GM18858 (cell line): ENCODE results near the gene CRK.
"Not testable (repeated sequence)": the region's sequence is repeated elsewhere in the genome, so short reads cannot be mapped to it uniquely, and the experiment has no call there.

Source experiments
- ATAC-seq: cut with Tn5 transposase; IDR thresholded peaks from one replicate; pipeline ENCODE4 v1.9.1; 2021; ENCODE audit not compliant: unreplicated experiment

CRK gene

DNA sequence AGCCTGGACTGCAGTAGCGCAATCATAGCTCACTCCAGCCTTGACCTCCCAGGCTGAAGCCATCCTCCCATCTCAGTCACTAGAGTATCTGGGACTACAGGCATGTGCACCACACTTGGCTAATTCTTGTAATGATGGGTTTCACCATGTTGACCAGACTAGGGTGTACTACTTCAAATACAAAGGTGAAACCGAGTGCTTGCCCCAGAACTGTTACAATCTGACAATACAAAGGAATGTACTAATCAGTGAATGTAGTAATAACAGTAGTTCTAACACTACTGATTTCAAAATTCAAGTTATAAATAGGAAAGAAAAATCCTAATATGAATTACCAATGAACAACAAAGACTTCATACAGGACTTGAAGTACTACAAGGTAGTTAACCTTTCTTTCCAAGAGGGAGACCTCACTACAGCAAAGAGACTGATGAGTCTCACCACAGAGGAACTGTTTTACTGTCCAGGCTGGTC, 24.4 kb downstream of the CRK start:
- ATAC-seq: no peak

DNA sequence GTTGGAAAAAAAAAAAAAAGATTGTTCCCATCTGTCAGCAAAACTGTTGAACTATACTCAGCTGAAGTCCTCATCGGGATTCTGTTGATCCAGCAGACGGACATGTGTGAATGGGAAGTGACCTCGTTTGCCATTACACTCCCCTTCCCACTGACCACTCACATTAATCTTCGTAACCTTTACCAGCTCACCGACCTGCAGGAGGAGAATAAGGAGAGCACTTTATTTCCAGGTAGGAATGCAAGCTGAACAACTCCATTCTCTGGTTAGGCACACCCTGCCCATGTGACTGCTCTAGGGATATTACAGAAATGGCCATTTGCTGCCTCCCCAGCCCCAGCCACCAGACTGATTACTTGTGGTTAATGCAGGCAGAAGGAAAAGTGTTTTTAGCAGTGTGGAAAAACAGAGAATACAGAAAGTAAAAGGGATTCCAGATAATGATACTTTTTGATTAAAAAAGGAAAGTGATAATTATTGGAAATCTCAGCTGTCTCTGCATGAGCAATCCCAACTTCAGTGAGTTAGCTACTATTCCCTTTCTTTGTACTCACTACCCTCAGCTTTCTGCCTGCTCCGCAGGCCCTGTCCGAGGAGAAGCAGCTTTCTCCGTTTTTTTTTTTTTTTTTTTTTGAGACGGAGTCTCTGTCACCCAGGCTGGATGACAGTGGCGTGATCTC, 32.4 kb downstream of the CRK start:
- ATAC-seq: no peak

DNA sequence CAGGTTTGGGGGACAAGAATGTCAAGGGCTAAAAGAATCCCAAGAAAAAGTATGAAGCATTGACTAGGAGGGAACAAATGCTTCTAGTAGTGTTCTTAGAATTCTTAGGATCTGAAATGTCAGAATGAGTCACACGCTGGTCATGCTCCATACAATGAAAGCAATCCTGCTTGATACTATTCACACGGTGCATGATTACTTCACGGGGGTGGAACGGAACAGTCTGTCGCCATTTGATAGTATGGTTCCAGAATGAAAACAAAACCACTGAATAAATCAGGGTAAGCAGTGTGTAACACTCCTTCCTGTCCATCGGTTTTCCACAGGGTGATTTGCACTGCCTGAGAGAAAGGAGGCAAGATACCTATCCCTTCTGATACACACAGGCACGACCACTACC, 33.1 kb downstream of the CRK start:
- ATAC-seq: no peak

DNA sequence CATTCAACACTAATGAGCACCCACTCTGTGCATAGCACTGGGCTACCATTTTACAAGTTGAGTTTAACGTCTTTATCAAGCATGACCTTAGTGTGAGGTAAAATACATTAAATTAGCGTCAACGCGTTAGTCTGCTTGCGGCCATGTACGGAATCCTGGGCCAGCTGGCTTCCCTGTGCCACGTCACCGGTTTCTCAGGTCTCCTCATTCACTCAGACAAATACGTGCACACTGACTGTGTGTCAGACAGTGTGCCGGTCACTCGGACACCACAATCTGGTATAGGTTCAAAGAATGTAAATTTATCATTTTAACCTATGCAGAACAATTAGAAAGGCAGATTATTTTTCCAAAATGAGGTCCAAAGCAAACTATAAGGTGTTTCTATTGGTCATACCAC, 34.6 kb downstream of the CRK start:
- no peak for ATAC-seq

DNA sequence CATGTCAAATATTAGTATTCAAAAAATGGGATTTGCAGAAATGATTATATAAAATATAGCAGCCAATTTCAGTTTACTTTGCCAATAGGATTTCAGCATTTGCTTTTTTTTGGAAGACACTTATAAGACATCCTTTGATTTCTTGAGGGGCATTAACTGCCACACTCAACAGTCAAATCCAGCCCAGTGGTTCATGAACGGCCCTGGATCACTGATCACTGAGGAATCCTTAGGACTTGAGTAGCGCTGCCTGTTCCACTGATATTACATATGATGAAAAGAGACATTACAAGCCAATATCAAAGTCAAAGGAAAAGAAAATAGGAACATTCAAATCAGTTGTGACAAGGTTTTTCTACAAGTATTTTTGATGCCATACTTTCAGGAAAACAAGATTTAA, 35.1 kb downstream of the CRK start:
- ATAC-seq: no peak

DNA sequence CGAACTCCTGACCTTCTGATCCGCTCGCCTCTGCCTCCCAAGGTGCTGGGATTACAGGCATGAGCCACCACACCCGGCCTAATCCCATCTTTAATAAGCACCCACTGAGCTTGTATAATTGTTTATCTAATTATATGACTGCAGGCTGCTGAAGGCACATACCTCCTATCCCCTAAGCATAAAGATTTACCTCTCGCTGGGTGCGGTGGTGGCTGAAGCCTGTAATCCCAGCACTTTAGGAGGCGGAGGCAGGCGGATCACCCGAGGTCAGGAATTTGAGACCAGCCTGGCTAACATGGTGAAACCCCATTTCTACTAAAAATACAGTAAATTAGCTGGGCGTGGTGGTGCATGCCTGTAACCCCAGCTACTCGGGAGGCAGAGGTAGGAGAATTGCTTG, 35.9 kb downstream of the CRK start:
- no peak for ATAC-seq

DNA sequence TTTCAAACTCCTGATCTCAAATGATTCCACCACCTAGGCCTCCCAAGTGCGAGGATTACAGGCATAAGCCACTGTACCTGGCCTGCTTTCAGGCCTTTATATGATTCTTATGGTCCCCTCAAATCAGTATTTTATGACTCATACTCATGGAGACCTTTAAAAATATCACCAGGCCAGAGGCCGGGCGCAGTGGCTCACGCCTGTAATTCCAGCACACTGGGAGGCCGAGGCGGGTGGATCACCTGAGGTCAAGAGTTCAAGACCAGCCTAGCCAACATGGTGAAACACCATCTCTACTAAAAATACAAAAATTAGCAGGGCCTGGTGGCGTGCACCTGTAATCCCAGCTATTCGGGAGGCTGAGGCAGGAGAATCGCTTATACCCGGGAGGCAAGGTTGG, 37.6 kb downstream of the CRK start:
- not testable (repeated sequence) for ATAC-seq

DNA sequence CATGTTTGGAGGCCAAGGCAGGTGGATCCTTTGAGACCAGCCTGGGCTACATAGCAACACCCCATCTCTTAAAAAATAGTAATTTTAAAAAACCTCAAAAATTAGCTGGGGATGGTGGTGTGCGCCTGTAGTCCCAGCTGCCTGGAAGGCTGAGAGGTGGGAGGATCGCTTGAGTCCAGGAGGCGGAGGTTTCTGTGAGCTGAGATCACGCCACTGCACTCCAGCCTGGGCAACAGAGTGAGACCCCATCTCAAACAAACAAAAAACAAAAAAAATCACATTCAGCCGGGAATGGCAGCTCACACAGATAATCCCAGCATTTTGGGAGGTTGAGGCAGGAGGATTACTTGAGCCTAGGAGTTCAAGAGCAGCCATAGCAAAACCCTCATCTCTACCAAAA, 39.6 kb downstream of the CRK start:
- no peak for ATAC-seq

DNA sequence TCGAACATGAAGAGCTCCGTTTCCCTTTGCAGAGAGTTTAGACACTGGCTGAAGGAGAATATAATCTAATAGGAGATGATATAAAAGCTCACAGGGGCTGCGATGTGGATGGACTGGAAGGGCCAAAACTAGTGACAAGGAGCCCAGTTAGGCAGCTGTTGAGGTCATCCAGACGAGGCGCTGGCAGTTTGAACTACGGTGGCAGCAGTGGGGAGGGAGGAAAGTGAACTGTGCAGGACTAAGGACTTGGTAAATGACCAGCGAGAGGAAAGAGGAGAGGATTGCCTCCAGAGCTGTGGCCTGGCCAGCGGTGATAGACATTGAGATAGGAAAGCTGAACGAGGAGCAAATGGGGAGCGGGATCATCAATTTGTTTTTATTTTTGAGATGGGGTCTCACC, 41.4 kb downstream of the CRK start:
- ATAC-seq: no peak

DNA sequence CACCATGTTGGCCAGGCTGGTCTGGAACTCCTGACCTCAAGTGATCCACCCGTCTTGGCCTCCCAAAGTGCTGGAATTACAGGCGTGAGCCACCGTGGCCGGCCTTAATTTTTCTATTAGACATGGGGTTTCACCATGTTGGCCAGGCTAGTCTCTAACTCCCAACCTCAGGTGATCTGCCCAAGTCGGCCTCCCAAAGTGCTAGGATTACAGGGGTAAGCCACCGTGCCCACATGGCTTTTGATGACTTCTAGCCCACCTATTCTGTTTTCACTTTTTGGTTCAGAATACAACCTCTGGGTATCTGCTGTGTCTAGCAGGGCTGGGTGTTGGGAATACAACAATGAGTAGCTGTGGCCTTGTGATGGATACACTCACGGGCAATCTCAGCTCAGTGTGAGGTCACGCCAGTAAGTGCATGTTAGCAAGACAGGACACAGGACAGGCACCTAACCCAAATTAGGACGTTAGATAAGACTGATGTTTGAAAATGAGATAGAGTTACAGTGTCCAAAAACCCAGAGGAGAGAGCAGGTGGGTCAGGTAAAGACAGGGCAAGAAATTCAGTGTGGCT, 41.9 kb downstream of the CRK start:
- no peak for ATAC-seq

DNA sequence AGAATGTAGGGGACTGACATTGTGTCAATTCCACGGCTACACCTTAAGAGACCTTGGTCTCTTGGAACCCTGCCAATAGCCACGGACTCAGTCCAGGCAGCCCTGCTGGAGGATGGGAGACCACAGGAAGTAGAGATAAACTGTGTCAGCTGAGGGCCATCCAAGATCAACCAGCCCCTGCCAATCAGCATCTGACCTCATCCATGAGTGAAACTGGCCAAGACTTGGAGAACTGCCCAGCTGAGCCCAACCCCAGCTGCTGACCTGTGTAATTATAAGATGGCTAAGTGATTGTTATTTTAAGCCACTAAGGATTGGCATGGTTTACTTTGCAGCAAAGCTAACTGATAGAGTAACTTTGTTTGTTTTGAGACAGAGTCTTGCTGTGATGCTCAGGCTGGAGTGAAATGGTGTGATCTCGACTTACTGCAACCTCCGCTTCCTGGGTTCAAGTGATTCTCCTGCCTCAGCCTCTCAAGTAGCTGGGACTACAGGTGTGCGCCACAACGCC, 42.7 kb downstream of the CRK start:
- no peak for ATAC-seq

DNA sequence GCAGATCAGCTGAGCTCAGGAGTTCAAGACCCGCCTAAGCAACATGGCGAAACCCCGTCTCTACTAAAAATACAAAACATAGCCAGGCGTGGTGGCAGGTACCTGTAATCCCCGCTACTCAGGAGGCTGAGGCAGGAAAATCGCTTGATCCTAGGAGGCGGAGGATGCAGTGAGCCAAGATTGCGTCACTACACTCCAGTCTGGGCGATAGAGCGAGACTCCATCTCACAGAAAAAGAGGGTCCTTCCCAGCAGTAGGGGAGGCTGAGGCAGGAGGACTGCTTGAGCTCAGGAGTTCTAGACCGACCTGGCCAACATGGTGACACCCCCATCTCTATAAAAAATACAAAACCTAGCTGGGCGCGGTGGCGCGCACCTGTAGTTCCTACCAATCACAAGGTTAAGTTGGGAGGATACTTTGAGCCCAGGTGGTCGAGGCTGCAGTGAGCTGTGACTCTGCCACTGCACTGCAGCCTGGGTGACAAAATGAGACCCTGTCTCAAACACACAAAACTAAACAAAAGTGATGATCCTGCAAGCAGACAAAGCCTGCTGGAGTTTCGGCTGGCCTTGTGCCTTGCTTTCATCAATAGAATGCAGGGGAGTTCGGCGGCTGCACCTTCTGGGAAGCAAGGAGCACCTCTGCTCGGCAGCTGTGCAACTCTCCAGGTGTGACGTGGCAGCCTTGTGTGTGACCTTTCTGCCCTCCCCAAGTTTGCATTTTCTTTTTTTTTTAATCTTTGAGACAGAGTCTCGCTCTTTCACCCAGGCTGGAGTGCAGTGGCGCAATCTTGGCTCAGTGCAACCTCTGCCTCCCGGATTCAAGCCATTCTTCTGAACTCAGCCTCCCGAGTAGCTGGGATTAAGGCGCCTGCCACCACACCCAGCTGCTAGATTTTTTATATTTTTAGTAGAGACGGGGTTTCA, 43.6 kb downstream of the CRK start:
- ATAC-seq: no peak

DNA sequence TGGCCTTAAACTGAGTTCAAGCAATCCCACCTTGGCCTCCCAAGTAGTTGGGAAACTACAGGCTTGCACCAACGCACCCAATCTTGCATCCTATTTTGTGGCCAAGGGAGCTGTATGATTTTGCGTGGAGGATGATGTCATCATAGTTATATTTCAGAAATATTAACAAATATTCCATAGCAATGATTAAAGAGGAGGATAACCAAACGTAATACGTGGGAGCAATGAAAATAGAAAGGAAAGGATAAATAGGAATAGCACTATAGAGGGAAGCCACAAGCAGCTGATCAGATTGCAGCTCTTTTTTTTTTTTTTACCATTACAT, 53.8 kb downstream of the CRK start:
- no peak for ATAC-seq

DNA sequence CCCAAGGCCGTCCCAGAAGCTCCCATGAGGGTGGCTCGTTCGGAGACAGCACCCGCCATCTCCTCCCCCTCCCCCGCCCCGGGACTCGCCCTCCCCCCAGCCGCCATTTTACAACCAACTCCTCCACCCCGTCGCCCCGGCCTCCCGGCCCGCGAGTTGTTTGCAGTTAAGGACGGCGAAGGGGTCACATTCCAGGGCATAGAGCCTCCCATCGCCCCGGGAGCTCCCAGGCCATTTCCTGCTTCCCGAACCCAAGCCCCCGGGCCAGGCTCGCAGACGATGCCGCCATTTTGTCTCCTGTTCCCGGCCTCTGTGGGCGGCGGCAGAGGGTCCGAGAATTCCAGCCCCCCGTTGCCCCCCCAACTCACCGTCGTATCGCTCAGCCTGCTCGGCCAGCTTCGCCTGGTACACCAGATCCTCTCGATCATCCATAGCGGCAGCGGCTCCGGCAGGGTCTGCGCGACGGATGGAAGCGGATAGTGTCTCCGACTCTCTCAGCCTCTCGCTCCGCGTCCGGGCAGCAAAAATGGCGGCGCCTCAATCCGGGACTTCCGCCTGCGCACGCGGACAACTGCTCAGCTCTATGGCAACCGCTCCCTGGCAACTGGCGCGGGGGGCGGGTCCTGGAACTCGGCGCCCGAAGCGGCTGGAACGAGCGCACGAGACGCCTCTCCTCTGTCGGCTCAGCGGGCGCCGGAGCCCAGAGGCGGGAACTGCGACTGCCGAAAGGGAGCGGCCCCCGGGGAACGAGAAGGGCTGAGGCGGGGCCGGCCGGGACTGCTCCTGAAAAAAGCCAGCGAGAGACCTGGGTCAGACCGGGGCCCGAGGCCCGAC, 56.1 kb downstream of the CRK start, which contains the start of gene YWHAE:
Gene YWHAE (minus strand): TSS at position 544 of the 834 bp plus-strand sequence. CDS start 112 bp downstream, at position 432.
- peak; percentile 64 for ATAC-seq

DNA sequence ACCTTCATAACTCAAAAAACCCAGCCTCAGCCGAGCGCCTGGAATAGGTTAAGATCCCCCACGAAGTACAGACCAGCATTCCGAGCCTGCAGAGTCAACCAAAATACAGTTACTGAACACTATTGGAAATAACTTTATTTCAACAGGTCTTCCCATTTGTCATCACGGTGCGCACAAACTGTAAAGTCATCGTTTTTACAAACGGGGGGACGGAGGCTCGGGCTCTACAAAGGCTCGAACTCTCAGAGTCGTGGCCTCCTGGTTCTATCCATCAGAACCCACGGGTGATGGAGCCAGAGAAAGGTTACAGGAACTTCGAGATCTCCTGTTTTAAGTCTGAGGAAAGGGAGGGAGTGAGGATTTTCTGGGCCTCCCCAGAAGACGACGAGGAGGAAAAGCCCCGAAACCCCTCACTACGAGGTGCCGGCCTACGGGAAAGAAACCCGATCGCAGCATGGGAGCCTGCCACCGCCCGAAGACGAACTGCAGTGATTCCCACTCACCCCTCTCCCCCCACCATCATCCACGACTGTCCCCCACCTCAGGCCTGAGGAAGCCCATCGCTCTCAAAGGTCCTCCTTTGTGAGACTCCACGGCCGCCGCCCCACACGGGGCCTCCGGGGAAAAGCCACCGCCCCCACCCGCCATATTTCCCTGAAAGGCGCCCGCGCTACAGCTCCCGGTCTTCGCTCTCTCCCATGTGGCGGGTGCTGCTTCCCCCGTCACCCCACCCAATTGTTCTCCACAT, 56.9 kb downstream of the CRK start:
- ATAC-seq: no peak

DNA sequence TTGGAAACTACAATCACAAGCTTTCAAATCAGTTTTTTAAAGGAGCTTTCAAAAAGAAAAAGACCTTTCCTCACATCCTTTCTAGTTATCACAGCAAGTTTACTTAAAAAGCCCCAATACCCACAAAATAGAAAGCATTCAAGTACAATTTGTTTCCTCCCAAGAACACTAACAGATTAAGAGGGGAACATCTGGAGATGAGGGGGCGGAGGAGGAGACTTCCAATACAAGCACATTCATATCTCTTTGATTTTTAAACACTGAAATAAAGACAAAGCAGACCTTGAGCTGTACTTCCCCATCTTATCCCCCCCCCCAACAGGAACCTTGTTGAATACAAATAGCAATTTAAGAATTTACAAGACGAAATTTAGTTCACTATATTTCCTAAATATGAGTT, 58.0 kb downstream of the CRK start:
- ATAC-seq: no peak

DNA sequence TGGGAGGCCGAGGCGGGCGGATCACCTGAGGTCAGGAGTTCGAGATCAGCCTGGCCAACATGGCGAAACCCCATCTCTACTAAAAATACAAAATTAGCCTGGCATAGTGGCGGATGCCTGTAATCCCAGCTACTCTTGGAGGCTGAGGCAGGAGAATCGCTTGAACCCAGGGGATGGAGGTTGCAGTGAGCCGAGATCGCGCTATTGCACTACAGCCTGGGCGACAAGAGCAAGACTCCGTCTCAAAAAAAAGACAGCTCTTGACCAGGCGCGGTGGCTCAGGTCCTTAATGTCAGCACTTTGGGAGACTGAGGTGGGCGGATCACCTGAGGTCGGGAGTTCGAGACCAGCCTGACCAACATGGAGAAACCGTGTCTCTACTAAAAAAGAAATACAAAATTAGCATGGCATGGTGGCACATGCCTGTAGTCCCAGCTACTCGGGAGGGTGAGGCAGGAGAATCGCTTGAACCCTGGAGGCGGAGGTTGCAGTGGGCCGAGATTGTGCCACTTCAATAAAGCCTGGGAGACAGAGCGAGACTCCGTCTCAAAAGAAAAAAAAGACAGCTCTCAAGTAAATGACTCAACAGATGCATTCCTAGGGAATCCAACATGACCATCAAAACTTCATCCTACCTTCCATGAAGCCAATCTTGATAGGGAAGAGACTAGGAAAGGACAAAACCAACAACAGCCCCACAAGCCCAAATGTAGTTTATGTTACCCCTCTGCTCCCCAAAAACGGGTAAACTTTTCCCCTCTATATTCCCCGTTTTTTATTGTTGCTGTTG, 60.0 kb downstream of the CRK start:
- not testable (repeated sequence) for ATAC-seq

DNA sequence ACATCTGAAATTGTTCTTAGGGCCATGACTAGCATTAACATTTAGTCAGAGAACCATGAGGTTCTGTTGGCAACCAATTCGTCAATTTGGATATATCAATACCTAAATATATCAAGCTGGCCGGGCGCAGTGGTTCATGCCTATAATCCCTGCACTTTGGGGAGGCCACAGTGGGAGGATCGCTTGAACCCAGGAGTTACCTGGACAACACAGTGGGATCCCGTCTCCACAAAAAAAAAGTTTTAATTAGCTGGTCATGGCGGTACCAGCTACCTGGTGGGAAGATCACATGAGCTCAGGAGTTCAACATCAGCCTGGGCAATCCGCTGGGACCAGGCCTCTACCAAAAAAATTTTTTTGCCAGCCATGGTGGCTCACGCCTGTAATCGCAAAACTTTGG, 64.5 kb downstream of the CRK start:
- ATAC-seq: no peak
